Suprapubic skin (tissue), 3 donors: ENCODE results near the gene KCNIP4.

Experiments
- POLR2A ChIP-seq, 2 donors: fragments of 450-650 bp; IDR thresholded peaks; one replicate each; pipeline ENCODE4 v1.6.1; 2017; ENCODE audit warnings: antibody characterized with exemption in 2 of 2, mild to moderate bottlenecking in 2 of 2, moderate library complexity in 2 of 2
- TF ChIP-seq, protein P1 (sequence below), 2 donors: fragments of 200-600 bp in 1 of 2; fragments of 450-650 bp in 1 of 2; sonication (generic) in 1 of 2; IDR thresholded peaks; one replicate each; pipeline ENCODE4 v1.5.1; 2016 to 2019; ENCODE audit warnings: antibody characterized with exemption in 2 of 2, mild to moderate bottlenecking in 1 of 2, moderate library complexity in 1 of 2

- no peak for TF ChIP-seq POLR2A (IDR thresholded peaks at IDR 0.05)
- TF ChIP-seq, protein P1, sequence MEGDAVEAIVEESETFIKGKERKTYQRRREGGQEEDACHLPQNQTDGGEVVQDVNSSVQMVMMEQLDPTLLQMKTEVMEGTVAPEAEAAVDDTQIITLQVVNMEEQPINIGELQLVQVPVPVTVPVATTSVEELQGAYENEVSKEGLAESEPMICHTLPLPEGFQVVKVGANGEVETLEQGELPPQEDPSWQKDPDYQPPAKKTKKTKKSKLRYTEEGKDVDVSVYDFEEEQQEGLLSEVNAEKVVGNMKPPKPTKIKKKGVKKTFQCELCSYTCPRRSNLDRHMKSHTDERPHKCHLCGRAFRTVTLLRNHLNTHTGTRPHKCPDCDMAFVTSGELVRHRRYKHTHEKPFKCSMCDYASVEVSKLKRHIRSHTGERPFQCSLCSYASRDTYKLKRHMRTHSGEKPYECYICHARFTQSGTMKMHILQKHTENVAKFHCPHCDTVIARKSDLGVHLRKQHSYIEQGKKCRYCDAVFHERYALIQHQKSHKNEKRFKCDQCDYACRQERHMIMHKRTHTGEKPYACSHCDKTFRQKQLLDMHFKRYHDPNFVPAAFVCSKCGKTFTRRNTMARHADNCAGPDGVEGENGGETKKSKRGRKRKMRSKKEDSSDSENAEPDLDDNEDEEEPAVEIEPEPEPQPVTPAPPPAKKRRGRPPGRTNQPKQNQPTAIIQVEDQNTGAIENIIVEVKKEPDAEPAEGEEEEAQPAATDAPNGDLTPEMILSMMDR (IDR thresholded peaks at IDR 0.05), result no peak
Measured at GRCh38 chr4:21366312-21366711, 582.3 kb downstream of the KCNIP4 start.
